ENCODE measurements around the gene CERK. TPM values are rescaled to one million over a fixed set of nuclear protein-coding genes. Genes with fewer than 3 reads are reported as not detected.

Gene CERK
- total RNA-seq, 4 donors from 2014 or later: 17.8 to 69.1 (median 36.1) TPM

DNA sequence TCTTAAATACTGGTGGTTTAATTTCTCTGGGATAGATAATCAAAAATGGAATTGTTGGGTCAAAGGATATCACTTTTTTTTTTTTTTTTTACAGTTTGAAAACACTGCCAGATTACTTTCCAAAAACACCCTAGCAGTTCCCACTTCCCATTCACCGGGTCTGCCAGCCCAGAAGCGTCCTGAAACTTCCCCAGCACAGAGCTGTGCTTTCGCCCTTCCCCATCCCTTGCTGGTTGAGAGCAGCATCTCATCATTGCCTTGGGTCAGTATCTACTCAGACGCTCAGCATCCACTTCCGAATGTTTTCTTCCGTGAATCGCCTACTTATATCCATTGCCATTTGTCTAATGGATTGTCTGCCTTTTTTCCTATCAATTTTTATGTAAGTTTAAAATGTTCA lies 5.5 kb downstream of the CERK start:
- TF ChIP-seq, protein P1, sequence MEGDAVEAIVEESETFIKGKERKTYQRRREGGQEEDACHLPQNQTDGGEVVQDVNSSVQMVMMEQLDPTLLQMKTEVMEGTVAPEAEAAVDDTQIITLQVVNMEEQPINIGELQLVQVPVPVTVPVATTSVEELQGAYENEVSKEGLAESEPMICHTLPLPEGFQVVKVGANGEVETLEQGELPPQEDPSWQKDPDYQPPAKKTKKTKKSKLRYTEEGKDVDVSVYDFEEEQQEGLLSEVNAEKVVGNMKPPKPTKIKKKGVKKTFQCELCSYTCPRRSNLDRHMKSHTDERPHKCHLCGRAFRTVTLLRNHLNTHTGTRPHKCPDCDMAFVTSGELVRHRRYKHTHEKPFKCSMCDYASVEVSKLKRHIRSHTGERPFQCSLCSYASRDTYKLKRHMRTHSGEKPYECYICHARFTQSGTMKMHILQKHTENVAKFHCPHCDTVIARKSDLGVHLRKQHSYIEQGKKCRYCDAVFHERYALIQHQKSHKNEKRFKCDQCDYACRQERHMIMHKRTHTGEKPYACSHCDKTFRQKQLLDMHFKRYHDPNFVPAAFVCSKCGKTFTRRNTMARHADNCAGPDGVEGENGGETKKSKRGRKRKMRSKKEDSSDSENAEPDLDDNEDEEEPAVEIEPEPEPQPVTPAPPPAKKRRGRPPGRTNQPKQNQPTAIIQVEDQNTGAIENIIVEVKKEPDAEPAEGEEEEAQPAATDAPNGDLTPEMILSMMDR (IDR thresholded peaks at IDR 0.05; ENCODE audit: low read depth): no peak

DNA sequence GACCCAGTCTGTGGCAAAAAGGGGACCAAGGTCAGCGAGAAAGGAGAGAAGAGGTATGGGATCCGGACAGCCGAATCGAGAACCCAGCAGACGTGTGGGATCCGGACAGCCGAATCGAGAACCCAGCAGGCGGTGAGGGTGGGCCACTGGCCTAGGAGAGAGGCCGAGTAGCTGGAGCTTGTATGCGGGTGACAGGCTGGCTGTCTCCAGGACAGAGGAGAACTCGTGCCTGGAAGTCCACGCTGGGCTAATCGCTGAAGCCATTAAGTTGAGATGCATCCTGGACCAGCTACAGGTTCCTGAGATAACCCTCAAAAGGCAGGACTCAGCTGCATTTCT lies 6.0 kb downstream of the CERK start:
- TF ChIP-seq, protein P1 (IDR thresholded peaks at IDR 0.05; ENCODE audit: low read depth): no peak

DNA sequence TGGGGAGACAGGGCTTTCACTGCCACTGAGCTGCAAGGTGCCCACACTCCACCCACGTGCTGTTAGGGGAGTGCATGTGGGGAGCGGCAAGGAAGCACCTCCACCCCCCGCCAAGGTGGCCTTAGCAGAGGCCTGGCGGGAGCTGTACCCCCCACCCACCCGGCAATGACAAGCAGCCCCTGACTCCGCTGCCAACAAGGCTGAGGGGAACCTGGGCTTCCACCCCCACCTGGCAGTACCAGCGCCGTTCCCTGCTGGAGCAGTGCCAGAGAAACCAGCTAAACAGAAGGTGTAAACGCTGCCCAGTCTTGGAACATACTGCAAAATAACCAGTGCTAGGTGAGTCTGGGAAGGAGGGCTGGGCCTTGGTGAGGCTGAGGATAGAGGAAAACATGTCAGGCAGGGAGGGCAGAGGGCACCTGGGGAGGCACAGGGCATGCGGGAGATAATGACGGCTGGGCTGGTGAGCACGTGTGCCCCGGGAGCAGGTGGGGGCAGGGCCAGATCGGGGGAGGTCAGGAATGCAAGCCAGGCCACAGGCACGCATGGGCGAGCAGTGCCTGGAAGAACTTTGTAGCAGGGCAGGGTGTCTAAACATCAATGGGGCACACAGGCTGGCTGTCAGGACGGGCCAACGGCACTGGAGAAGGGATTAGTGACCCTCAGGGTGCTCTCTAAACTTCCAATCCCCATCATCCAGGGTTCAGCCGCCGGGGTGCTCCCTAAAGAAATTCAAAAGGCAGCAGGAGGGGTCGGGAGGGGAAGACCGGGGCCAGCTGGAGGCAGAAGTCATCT lies 6.6 kb downstream of the CERK start:
- TF ChIP-seq, protein P1 (IDR thresholded peaks at IDR 0.05; ENCODE audit: low read depth): no peak

DNA sequence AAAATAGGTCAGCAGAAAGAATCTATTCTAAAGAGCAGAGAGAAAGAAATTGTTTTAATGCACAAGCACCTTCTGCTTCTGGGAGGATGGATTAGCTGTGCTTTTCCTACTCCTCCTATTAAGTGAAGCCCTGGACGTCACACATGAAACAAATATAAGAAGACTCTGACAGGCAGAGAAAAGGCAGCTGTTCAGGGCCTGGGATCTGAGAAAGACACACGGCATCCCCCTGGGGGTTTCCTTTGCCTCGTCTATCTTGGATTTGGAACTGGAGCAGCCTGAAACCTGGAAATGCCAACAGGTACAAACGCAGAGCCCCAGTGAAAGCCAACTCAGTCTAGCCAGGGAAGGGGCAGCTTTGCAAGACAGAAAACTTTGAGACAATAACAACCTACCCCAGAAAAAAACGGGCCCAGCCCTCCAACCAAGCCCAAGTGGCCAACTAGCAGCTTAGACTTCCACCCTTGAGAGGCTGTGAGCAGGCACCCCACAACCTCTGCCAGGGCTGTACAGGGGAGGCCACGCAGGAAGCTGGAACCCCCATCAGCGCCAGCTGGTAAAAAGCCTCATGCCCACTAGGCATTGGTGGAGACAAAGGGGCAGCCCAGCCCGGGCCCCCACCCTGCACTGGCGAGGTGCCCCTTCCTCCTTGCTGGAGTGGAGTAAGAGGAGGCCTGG lies 7.3 kb downstream of the CERK start:
- TF ChIP-seq, protein P1 (IDR thresholded peaks at IDR 0.05; ENCODE audit: low read depth): no peak

DNA sequence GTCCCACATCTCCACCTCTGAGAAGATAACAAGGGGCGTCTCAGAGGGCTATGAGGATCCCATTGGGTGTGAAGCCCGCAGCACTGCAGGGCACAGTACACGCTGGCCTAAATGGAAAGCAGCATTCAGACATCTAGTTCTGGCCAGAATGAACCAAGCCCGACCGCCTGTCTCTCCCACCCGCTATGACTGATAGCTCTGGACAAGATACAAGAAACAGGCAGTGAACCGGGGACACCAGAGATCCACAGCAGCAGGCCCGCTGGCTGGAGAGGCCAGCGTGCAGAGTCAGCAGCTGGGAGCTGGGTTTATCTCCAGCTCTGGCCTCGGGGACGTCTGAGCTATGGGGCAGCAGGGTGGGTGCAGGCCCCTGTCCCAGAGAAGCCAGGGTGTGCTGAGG lies 9.6 kb downstream of the CERK start:
- TF ChIP-seq, protein P1 (IDR thresholded peaks at IDR 0.05; ENCODE audit: low read depth): no peak

DNA sequence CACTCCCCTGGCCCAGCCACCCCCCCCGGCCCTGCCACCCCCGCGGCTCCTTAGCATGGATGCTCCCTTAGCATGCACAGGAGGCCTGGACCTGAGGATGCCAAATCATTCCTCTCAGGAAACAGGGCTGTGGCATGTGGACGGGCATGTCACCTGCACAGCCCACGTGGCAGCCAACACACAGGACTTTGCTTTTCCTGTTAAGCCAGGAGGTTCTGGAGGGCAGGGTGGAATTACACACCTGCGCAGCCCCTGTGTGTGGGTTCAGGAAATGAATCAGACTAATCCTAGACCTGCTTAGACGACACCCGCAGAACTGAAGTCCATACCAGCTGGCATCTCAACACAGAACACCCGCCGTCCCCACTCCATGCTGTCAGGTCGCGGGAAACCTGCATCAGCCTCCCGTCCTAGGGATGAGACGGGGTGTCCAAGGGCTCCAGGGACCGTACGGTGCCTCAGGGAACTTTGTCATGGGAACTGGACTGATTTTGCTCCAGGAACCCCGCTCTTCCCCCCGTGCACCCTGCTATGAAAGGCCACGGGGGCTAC lies 10.2 kb downstream of the CERK start:
- TF ChIP-seq, protein P1 (IDR thresholded peaks at IDR 0.05; ENCODE audit: low read depth): no peak

DNA sequence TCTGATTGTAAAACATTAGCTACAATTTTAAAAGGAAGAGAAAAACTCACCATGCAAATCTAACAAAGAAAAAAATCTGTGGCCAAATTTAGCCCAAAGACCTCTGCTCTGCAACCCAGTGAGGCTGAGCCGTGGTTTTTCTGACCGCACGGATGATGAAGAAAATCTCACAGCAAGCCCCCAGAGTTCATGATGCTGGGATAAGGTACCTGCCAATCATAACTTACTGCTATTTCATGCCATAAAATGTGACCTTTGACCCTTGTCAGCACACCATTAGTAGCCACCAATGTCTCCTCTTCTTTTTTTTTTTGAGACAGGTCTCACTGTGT lies 11.1 kb downstream of the CERK start:
- TF ChIP-seq, protein P1 (IDR thresholded peaks at IDR 0.05; ENCODE audit: low read depth): no peak
